GM18867 (cell line): ENCODE data around the gene KRTAP10-4.
"Not testable (repeated sequence)": the region's sequence is repeated elsewhere in the genome, so short reads cannot be mapped to it uniquely, and the experiment has no call there.

Source experiments
- ATAC-seq: cut with Tn5 transposase; IDR thresholded peaks from one replicate; pipeline ENCODE4 v1.9.1; 2021; ENCODE audit warnings: mild to moderate bottlenecking, moderate library complexity; ENCODE audit not compliant: unreplicated experiment

The KRTAP10-4 gene

DNA sequence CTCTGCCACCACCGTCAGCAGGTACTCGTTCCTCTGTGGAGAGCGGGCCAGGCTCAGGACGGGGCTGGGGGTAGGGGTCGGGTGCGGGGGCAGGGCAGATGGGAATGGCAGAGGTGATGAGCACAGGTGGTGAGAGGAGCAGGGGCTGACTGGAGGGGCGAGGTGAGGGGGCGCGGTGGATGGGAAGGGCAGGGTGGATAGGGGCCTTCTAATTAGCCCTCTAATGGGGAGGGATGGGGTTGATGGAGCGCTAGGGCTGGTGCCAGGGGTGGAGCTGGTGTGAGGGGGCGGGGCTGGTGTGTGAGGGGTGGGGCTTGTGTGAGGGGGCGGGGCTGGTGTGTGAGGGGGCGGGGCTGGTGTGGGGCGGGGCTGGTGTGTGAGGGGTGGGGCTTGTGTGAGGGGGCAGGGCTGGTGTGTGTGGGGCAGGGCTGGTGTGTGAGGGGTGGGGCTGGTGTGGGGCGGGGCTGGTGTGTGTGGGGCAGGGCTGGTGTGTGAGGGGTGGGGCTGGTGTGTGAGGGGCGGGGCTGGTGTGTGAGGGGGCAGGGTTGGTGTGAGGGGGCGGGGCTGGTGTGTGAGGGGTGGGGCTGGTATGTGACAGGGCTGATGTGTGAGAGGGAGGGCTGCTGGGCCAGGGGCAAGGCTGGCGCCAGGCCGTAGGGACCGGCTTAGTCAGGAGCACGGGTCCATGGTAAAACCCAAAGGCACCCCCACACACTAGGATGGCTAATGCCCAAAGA is 39.5 kb upstream of the KRTAP10-4 start:
- ATAC-seq = no peak

GRCh38 chr21:44534688-44535087 is 38.8 kb upstream of the KRTAP10-4 start:
- ATAC-seq = no peak

DNA sequence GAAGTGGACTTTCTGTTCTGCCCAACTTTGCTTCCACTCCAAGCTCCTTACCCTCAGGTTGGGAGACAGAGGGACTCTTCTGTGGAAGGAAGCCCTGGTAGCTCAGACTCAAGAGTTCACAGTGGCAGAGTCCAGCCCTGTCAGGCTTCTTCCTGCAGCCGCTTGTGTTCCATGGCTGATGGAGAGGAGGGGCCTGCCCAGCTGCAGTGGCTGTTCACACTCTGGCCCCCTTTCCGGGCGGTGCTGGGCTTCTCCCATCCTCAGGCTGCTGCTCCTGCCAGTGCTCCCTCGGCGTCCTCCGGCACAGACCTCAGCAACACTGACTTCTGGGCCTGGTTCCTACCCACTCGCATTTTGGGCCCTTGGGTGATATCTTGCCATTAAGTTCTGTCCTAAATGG is 37.6 kb upstream of the KRTAP10-4 start:
- no peak for ATAC-seq

DNA sequence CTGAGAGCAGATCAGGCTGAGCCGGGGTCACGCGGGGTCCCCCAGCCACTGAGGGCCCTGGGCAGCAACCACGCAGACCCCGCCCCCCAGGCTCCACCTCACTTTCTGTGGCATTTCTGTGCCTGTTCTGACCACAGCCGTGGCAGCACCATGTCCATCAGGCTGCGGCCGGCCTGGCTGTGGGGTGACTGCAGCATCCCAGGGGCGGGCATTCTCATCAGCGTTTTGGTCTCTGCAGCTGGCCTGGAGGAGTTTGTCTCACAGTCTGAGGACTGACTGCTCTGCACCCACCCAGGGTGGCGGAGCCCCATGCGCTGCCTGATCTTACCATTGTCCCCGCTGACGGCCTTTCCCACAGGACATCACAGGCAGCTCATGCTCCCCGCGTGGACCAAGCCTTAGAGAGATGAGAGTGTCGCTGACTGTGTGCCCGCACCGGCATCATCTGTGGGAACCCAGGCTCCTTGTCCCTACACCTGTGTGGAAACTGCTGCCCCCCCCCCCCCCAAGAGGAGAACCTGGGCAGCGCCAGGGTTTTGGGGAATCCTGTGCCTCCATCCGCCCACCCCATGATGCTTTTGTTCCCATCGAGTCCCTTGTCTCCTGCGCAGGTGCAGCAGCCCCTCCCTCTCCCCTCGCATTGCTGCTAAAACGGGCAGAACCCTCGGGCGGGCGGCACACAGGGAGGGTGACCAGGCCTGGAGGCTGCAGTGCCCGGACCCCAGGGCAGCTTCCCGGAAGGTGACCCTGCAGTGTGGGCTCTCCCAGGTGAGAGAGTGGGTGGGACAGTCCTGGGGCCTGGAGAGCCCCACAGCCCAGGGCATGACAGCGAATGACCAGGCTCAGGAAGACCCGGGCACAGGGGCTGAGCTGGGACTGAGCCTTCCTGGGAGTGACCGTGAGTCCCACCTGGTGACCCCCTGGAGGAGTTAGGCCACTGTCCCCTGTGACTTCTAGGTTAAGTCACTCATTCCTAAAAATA is 35.3 kb upstream of the KRTAP10-4 start:
- no peak for ATAC-seq

DNA sequence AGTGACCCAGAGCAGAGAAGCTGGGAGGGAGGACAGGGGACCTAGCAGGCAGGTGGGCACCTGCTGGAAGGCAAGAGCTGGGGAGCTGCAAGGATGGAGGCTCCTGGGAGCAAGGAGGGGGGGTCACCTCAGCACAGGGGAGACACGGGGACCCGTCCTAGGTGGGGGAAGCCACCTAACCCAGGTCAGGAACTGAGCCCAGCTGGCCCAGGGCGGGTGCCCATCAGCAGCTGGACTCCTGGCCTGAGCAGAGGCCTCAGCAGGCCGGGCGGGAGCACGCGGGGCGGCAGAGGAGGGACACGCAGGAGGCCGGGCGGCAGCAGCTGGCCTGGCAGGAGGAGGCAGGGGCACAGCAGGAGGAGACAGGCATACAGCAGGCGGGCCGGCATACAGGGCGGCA is 34.5 kb upstream of the KRTAP10-4 start:
- ATAC-seq = no peak

GRCh38 chr21:44539991-44540666 is 33.4 kb upstream of the KRTAP10-4 start, which contains the start of gene KRTAP10-1:
KRTAP10-1 (minus strand) TSS chr21:44540195; CDS start chr21:44540150, 45 bp downstream.
- no peak for ATAC-seq

- no peak for ATAC-seq
These were observed 32.7 kb upstream of the KRTAP10-4 start for GRCh38 chr21:44540741-44541288.

GRCh38 chr21:44542716-44543115 is 30.8 kb upstream of the KRTAP10-4 start:
- no peak for ATAC-seq

- ATAC-seq = no peak
These were observed 29.0 kb upstream of the KRTAP10-4 start for GRCh38 chr21:44544566-44544965.

- no peak for ATAC-seq
These were observed 25.7 kb upstream of the KRTAP10-4 start for GRCh38 chr21:44547656-44548331.

DNA sequence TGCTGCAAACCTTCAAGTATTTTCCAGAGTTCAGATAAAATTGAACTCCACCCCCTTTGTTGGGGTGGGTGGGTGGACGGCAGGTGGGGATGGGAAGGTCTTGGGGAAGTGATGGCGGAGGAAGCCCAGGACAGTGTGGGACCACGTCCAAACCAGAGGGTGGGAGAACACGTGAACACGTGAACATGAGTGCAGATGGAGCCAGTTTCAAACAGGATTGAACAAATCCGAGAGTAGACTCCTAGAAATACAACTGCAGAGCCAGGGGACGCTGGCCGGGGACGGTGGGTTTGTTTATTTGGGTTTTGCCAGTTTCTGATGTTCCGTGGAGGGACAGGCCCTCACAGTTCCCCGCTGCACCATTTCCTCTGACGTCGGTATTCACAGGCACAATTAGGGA is 25.1 kb upstream of the KRTAP10-4 start:
- no peak for ATAC-seq

- ATAC-seq = no peak
These were observed 24.6 kb upstream of the KRTAP10-4 start for GRCh38 chr21:44548922-44549321.

GRCh38 chr21:44549525-44550211 is 23.9 kb upstream of the KRTAP10-4 start:
- no peak for ATAC-seq

- not testable (repeated sequence) for ATAC-seq
These were observed 23.2 kb upstream of the KRTAP10-4 start for GRCh38 chr21:44550285-44550684.

DNA sequence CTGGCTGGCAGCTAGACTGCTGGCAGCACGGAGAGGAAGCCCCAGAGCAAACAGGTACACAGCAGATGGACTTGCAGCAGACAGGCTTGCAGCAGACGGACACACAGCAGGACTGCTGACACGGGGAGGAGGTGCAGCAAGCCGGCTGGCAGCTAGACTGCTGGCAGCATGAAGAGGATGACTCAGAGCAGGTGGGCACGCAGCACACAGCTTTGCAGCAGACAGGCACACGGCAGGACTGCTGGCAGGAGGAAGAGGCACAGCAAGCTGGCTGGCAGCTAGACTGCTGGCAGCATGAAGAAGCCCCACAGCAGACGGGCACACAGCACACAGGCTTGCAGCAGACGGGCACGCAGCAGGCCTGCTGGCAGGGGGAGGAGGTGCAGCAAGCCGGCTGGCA is 22.7 kb upstream of the KRTAP10-4 start:
- no peak for ATAC-seq

DNA sequence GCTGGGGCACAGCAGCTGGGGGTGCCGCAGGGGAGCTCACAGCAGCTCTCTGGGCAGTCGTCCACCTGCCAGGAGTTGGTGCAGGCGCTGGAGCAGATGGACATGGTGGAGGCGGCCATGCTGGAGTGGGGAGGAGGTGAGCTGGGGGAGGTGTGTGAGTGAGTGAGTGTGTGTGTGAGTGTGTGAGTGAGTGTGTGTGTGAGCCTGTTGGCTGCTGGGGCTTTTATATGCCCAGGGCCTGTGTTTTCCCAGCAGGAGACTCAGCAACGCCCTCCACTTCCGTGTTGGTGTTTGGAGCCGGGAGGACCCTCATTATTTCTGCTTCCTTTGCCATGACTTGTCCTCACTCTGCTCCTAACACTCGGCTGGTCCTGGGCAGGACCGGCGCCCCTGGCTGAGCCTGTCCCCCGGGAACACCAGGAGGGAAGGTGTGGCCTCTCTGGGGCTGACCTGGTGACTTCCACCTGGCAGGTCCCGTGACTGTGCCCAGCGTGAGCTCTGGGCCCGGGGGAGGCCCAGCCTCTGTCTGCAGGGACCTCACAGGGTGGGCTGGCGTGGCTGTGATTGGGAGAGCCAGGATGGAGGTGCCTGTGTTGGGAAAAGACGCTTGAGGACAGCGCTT is 22.1 kb upstream of the KRTAP10-4 start, which contains the start of gene KRTAP10-2:
Gene KRTAP10-2, minus strand, starts transcription at position 166 of the 622 bp plus-strand sequence. Its CDS starts 47 bp downstream, at position 119.
- ATAC-seq = no peak

- no peak for ATAC-seq
These were observed 21.4 kb upstream of the KRTAP10-4 start for GRCh38 chr21:44552136-44552535.

- ATAC-seq = no peak
These were observed 20.8 kb upstream of the KRTAP10-4 start for GRCh38 chr21:44552681-44553080.

DNA sequence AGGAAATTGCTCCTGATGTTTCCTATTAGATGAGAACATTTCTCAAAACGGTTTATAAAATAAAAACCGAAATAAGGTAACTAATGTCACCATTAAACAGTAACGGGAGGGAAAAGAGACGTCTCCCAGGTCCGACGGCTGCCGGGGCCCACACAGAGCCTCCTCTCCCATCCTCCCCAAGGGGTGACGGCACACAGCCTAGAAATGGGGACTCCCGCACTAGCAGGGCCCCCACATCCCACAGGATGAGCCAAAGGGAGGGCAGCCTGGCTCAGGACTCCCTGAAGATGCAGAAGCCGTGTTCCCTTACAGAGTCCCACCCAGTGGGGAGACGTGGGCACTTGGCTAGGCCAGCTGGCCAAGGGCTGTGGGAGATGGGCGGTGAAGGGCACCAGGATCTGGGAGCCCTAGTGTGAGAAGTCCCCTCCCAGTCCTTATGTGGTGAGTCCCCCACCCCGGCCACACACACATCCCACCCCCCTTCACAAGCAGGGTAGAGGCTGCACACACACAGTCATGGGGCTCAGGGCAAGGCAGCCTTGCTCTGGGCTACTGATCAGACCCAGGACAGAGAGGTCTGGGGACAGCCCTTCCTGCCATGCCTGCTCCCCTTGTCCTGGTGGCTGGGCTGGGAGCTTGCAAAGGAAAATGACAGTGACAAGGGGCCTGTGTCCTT is 18.2 kb upstream of the KRTAP10-4 start:
- no peak for ATAC-seq
